ENCODE data around the gene SLC49A3. TPM values are rescaled to one million over a fixed set of nuclear protein-coding genes. Genes with fewer than 3 reads are reported as not detected.

The SLC49A3 gene
- total and polyA plus RNA-seq, 2 of the 13 experiments (the other 11 are each of a cell fraction or from before 2014, with no cell fraction given) = 0.07 to 0.17 TPM

DNA sequence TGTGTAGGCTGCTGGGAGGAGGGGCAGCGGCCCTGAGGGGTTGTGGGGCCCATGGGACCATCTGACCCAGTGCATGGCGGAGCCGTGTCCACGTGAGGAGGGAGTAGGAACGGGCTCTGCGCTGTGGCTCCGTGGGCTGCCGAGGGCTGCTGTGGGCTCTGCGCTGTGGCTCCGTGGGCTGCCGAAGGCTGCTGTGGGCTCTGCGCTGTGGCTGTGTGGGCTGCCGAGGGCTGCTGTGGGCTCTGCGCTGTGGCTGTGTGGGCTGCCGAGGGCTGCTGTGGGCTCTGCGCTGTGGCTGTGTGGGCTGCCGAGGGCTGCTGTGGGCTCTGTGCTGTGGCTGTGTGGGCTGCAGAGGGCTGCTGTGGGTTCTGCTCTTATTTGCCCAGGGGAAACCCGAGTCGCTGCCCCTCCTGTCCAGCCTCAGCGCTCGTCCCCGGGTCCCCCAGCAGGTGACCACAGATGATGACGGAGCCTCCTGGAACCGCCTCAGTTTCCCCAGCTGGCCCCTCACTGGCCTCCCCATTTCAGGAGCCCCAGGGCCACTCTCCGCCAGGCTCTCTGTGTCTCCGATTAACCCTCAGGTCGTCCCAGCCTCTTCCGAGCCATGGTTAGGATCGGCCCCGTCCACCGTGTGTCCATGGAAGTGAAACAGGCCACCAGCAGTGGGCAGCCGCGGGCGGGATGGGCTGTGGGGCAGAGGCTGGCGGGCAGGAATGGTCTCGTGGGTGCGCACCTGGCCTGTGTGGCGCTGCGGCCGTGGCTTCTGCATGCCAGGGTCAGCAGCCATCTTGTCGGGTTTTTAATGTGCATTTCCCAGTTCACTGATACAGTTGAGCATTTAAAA is 36.7 kb upstream of the SLC49A3 start:
- no peak overlapping the region for H2AFZ ChIP-seq (ENCODE audit: low read length)
- H3K27me3 ChIP-seq (ENCODE audit: control insufficient read depth in 1 of 2, insufficient read depth in 2 of 2, low read length in 2 of 2) = no peaks in the 10 kb centered on the region; a peak in 1 of 5 replicates
- no peak overlapping the region for H3K4me3 ChIP-seq (replicated peaks in 1 of 3; ENCODE audit: insufficient read depth in 1 of 3, low read depth in 2 of 3, low read length in 3 of 3)
- TF ChIP-seq, protein P1, sequence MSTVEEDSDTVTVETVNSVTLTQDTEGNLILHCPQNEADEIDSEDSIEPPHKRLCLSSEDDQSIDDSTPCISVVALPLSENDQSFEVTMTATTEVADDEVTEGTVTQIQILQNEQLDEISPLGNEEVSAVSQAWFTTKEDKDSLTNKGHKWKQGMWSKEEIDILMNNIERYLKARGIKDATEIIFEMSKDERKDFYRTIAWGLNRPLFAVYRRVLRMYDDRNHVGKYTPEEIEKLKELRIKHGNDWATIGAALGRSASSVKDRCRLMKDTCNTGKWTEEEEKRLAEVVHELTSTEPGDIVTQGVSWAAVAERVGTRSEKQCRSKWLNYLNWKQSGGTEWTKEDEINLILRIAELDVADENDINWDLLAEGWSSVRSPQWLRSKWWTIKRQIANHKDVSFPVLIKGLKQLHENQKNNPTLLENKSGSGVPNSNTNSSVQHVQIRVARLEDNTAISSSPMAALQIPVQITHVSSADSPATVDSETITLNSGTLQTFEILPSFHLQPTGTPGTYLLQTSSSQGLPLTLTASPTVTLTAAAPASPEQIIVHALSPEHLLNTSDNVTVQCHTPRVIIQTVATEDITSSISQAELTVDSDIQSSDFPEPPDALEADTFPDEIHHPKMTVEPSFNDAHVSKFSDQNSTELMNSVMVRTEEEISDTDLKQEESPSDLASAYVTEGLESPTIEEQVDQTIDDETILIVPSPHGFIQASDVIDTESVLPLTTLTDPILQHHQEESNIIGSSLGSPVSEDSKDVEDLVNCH (CRISPR knock-in tag; IDR thresholded peaks at IDR 0.05) = no peak
- intact Hi-C loops (cut with micrococcal nuclease; ENCODE audit: unreplicated experiment) = no loop called here
- ATAC-seq (no peak), DNase-seq (ENCODE audit: low spot score) (no peak), FAIRE-seq (no peak)
- H3K79me2 ChIP-seq (ENCODE audit: insufficient read depth, low read length) = peaks cover 35% of the 10 kb centered on the region
- peaks cover 16% of the 10 kb centered on the region; the same call in 1 of the 2 replicates for H4K20me1 ChIP-seq (ENCODE audit: insufficient read depth, low read length)
- no peak overlapping the region for H3K27ac ChIP-seq (ENCODE audit: extremely low read length, insufficient read depth, low read length)
- H3K36me3 ChIP-seq (replicated peaks in 1 of 2; ENCODE audit: control insufficient read depth in 1 of 2, insufficient read depth in 2 of 2, low read length in 2 of 2) = peaks cover 4 to 5% of the 10 kb centered on the region in 2 experiments; a peak in 3 of 5 replicates
- ChIA-PET CTCF (ENCODE audit: low intra/inter-chr PET ratio, low total read pairs) (no interaction called here), POLR2A (no interaction called here)
- WGBS (ENCODE audit: low lambda C conversion rate) = 94% methylated on average over 21 of the region's 41 CpGs
- no peak overlapping the region for H3K4me2 ChIP-seq (ENCODE audit: low read depth, low read length)
- no peak overlapping the region for H3K9ac ChIP-seq (ENCODE audit: insufficient read depth, low read depth, low read length)
- H3K9me3 ChIP-seq (ENCODE audit: low read length) = no peaks in the 10 kb centered on the region
- no TSS peak for BruUV-seq (replicated peaks)
- peaks cover 17% of the 10 kb centered on the region for H3K4me1 ChIP-seq (ENCODE audit: insufficient read depth, low read length)
- in situ Hi-C loops (cut with HindIII; ENCODE audit: extremely low pct_ligation_motif_present, low pct_unique_long_range_greater_than_20kb) = no loop called here

DNA sequence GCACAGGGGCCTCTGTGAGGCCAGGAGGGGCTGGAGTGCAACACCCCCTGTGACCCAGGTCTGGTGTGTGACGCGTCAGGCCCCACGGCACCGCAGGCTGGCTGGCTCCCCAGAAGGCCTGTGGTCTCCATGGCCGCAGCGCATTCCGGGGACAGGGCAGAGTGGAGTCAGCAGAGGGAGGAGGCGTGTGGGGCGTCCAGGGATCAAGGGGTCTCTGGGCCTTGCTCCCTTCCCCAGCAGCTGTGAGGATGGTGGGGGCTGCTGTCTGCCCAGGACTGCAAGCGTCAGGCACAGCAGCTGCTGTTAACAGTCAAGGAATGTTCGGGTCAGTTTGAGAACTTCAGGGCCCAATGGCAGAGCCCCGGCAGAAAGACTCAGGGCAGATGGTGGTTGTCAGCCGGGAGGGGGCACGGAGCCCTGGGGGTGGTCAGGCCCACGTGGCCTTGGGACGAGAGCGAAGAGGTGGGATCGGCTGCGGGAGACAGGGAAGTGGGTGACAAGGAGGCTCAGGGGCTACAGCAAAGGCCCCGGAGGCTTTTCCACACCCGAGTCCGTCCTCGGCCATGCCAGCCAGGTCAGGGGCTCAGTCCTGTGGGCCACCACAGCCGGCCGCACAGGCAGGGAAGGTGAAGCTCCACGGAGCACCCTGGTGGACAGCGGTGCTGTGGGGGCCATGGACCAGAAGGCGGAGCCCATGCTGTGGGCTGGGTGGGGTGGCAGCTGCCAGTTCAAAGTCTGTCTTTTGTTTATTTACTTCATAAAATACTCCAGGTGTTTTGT is 35.0 kb upstream of the SLC49A3 start:
- no peak overlapping the region for H3K4me3 ChIP-seq (replicated peaks in 1 of 3; ENCODE audit: insufficient read depth in 1 of 3, low read depth in 2 of 3, low read length in 3 of 3)
- no peak for TF ChIP-seq PCBP2 (optimal IDR thresholded peaks at IDR 0.05; ENCODE audit: low read depth, low read length, poor library complexity, severe bottlenecking)
- no peak for TF ChIP-seq ZNF678 (CRISPR knock-in tag; IDR thresholded peaks at IDR 0.05)
- no peak for TF ChIP-seq KDM3A (CRISPR knock-in tag; IDR thresholded peaks at IDR 0.05; ENCODE audit: low read depth)
- TF ChIP-seq SP1 (IDR thresholded peaks at IDR 0.05) = no peak
- no peak for TF ChIP-seq SP1 (CRISPR knock-in tag; IDR thresholded peaks at IDR 0.05)
- peak; percentile 49 for TF ChIP-seq ZNF687 (CRISPR knock-in tag; IDR thresholded peaks at IDR 0.05)
- no peak for TF ChIP-seq ZNF33A (CRISPR knock-in tag; IDR thresholded peaks at IDR 0.05; ENCODE audit: borderline replicate concordance)

More for the DNA sequence above, 35.0 kb upstream of the SLC49A3 start:
- in situ Hi-C loops (cut with HindIII; ENCODE audit: extremely low pct_ligation_motif_present, low pct_unique_long_range_greater_than_20kb) = no loop called here
- BruUV-seq (replicated peaks) = no TSS peak
- peak overlapping the region; percentile 13 for H3K27ac ChIP-seq (ENCODE audit: extremely low read length, insufficient read depth, low read length)
- H3K9ac ChIP-seq (ENCODE audit: insufficient read depth, low read depth, low read length) = no peak overlapping the region
- FAIRE-seq (no peak), DNase-seq (ENCODE audit: low spot score) (peak; percentile 30), ATAC-seq (peak; percentile 78)
- H3K4me2 ChIP-seq (ENCODE audit: low read depth, low read length) = peak overlapping the region; percentile 29; the same call in 1 of the 2 replicates
- ChIA-PET CTCF (ENCODE audit: low intra/inter-chr PET ratio, low total read pairs) (no interaction called here), POLR2A (interaction anchor here (1.0 to 1.3 kb wide), 2 partner anchors 15 to 58 kb away, joined by 3 read pairs; no protein-coding TSS in a partner anchor)
- no peak overlapping the region for H2AFZ ChIP-seq (ENCODE audit: low read length)
- peaks cover 45% of the 10 kb centered on the region for H3K79me2 ChIP-seq (ENCODE audit: insufficient read depth, low read length)
- intact Hi-C loops (cut with micrococcal nuclease; ENCODE audit: unreplicated experiment) = loop anchor here (5.0 kb wide), 1 partner anchor 37 kb away; the partner anchor contains the start of gene SLC49A3
- 88% methylated on average over 14 of the region's 28 CpGs for WGBS (ENCODE audit: low lambda C conversion rate)
- peaks cover 4 to 6% of the 10 kb centered on the region in 2 experiments; a peak in 2 of 5 replicates for H3K36me3 ChIP-seq (replicated peaks in 1 of 2; ENCODE audit: control insufficient read depth in 1 of 2, insufficient read depth in 2 of 2, low read length in 2 of 2)
- H3K27me3 ChIP-seq (ENCODE audit: control insufficient read depth in 1 of 2, insufficient read depth in 2 of 2, low read length in 2 of 2) = no peaks in the 10 kb centered on the region; a peak in 1 of 5 replicates
- H4K20me1 ChIP-seq (ENCODE audit: insufficient read depth, low read length) = peaks cover 28% of the 10 kb centered on the region; the same call in 1 of the 2 replicates
- H3K9me3 ChIP-seq (ENCODE audit: low read length) = no peaks in the 10 kb centered on the region
- peaks cover 17% of the 10 kb centered on the region for H3K4me1 ChIP-seq (ENCODE audit: insufficient read depth, low read length)
